KMS-11 (cell line): Measurements from ENCODE around the gene B3GLCT.
"Not testable (repeated sequence)": the region's sequence is repeated elsewhere in the genome, so short reads cannot be mapped to it uniquely, and the experiment has no call there.

Experiments used
- H2AFZ ChIP-seq: fragments of 200-600 bp; sonication (generic); 2 replicates; pipeline ENCODE4 v1.6.1; 2016; ENCODE audit warnings: antibody characterized with exemption, mixed run types, low read depth
- H3K27ac ChIP-seq: fragments of 200-600 bp; sonication (generic); 2 replicates; pipeline ENCODE4 v1.6.1; 2016; ENCODE audit warnings: mild to moderate bottlenecking, mixed run types
- H3K27me3 ChIP-seq: fragments of 200-600 bp; sonication (generic); 2 replicates; pipeline ENCODE4 v1.6.1; 2017; ENCODE audit warnings: mild to moderate bottlenecking, low read depth, mixed run types, moderate library complexity; ENCODE audit not compliant: insufficient read depth
- H3K36me3 ChIP-seq: fragments of 200-600 bp; sonication (generic); 2 replicates; pipeline ENCODE4 v1.6.1; 2017; ENCODE audit warnings: mild to moderate bottlenecking, mixed run types; ENCODE audit not compliant: insufficient read depth
- H3K4me1 ChIP-seq: fragments of 200-600 bp; sonication (generic); 2 replicates; pipeline ENCODE4 v1.6.1; 2016; ENCODE audit warnings: mild to moderate bottlenecking, low read depth, mixed run types; ENCODE audit not compliant: poor library complexity, severe bottlenecking
- H3K4me2 ChIP-seq: fragments of 200-600 bp; sonication (generic); 2 replicates; pipeline ENCODE4 v1.7.0; 2016; ENCODE audit warnings: mild to moderate bottlenecking, mixed run types
- H3K4me3 ChIP-seq: fragments of 200-600 bp; sonication (generic); IDR thresholded peaks from 2 replicates; pipeline ENCODE4 v1.6.1; 2017; ENCODE audit warnings: low read depth, low read length, mixed read lengths; ENCODE audit not compliant: insufficient read depth
- H3K79me2 ChIP-seq: fragments of 200-600 bp; sonication (generic); 2 replicates; pipeline ENCODE4 v1.6.1; 2016; ENCODE audit warnings: low read depth, mixed run types; ENCODE audit not compliant: insufficient read depth
- H3K9ac ChIP-seq: fragments of 200-600 bp; sonication (generic); 2 replicates; pipeline ENCODE4 v1.6.1; 2016; ENCODE audit warnings: mild to moderate bottlenecking, mixed run types
- H4K20me1 ChIP-seq: fragments of 200-600 bp; sonication (generic); 2 replicates; pipeline ENCODE4 v1.6.1; 2016; ENCODE audit warnings: mild to moderate bottlenecking, mixed run types; ENCODE audit not compliant: insufficient read depth
- TF ChIP-seq, protein P1 (sequence below): fragments of 200-600 bp; sonication (generic); conservative IDR thresholded peaks from 2 replicates; pipeline ENCODE4 v1.6.1; 2017; ENCODE audit warnings: low read depth, mild to moderate bottlenecking, antibody characterized with exemption, low read length, moderate library complexity, mixed read lengths

B3GLCT gene

DNA sequence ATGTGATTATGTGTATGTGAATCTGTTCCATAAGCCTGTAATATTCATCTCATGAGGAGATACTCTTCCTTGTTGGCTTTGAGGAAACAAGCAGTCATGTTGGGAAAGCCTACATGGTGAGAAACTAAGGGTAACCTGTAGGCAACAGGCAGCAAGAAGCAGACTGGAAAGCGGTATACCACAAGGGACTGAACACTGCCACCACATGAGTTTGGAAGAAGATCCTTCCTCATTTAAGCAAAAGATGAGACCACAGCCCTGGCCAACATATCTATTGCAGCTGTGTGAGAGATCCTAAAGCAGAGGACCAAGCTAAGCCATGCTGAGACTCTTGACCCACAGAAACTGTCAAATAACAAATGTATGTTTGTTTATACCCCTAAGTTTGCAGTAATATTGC, 134.8 kb downstream of the B3GLCT start:
- no peak overlapping the region for H3K27ac ChIP-seq
- H4K20me1 ChIP-seq, result no peaks in the 10 kb centered on the region
- H3K79me2 ChIP-seq, result no peaks in the 10 kb centered on the region
- no peaks in the 10 kb centered on the region for H3K4me1 ChIP-seq
- no peaks in the 10 kb centered on the region for H3K36me3 ChIP-seq
- no peak overlapping the region for H3K9ac ChIP-seq
- H3K4me3 ChIP-seq, result no peak overlapping the region
- TF ChIP-seq, protein P1, sequence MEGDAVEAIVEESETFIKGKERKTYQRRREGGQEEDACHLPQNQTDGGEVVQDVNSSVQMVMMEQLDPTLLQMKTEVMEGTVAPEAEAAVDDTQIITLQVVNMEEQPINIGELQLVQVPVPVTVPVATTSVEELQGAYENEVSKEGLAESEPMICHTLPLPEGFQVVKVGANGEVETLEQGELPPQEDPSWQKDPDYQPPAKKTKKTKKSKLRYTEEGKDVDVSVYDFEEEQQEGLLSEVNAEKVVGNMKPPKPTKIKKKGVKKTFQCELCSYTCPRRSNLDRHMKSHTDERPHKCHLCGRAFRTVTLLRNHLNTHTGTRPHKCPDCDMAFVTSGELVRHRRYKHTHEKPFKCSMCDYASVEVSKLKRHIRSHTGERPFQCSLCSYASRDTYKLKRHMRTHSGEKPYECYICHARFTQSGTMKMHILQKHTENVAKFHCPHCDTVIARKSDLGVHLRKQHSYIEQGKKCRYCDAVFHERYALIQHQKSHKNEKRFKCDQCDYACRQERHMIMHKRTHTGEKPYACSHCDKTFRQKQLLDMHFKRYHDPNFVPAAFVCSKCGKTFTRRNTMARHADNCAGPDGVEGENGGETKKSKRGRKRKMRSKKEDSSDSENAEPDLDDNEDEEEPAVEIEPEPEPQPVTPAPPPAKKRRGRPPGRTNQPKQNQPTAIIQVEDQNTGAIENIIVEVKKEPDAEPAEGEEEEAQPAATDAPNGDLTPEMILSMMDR, result no peak
- no peak overlapping the region for H2AFZ ChIP-seq
- H3K27me3 ChIP-seq, result no peaks in the 10 kb centered on the region
- no peak overlapping the region for H3K4me2 ChIP-seq

DNA sequence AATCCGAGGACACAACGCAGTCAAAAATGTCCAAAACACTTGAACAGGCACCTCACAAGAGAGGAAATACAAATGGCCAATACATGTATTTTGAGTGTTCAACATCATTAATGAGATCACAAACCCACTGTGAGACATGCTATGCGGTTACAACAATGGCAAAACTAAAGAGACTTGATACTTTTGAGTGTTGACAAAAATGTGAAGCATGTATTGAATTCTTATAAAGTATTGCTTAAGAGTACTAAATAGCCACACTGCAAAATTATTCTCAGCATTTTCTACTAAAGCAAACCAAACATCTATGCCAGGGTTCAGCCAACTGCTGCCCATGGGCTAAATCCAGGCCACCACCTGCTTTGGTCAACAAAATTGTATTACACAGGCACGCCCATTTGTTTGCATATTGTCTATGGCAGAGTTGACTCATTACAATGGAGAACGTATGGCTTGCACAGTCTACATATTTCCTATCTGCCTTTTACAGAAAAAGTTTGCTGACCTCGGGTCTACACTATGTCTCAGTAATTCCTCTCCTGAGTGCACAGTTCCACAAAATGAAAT, 135.3 kb downstream of the B3GLCT start:
- TF ChIP-seq, protein P1, result no peak
- Histone ChIP-seq H3K27me3 (no peaks in the 10 kb centered on the region), H3K4me1 (no peaks in the 10 kb centered on the region), H3K4me3 (no peak overlapping the region), H2AFZ (no peak overlapping the region), H3K4me2 (no peak overlapping the region), H3K79me2 (no peaks in the 10 kb centered on the region), H3K9ac (no peak overlapping the region), H3K36me3 (no peaks in the 10 kb centered on the region), H4K20me1 (no peaks in the 10 kb centered on the region), H3K27ac (no peak overlapping the region)

DNA sequence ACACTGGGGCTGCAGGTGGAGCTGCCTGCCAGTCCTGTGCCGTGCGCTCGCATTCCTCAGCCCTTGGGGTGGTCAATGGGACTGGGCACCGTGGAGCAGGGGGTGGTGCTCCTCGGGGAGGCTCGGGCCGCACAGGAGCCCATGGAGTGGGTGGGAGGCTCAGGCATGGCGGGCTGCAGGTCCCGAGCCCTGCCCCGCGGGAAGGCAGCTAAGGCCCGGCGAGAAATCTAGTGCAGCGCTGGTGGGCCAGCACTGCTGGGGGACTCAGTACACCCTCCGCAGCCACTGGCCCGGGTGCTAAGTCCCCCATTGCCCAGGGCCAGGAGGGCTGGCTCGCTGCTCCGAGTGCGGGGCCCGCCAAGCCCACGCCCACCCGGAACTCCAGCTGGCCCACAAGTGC, 139.8 kb downstream of the B3GLCT start:
- H3K36me3 ChIP-seq, H3K27me3 ChIP-seq, H3K27ac ChIP-seq, H3K4me2 ChIP-seq, H2AFZ ChIP-seq, H3K4me1 ChIP-seq, H3K4me3 ChIP-seq, H3K9ac ChIP-seq, H4K20me1 ChIP-seq, H3K79me2 ChIP-seq: not testable (repeated sequence)

DNA sequence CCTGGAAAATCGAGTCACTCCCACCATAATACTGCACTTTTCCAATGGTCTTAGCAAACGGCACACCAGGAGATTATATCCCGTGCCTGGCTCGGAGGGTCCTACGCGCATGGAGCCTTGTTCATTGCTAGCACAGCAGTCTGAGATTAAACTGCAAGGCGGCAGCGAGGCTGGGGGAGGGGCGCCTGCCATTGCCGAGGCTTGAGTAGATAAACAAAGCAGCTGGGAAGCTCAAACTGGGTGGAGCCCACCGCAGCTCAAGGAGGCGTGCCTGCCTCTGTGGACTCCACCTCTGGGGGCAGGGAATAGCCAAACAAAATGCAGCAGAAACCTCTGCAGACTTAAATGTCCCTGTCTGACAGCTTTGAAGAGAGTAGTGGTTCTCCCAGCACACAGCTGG, 141.1 kb downstream of the B3GLCT start:
- not testable (repeated sequence) for H4K20me1 ChIP-seq, H3K9ac ChIP-seq, H3K27me3 ChIP-seq, H3K79me2 ChIP-seq, H3K27ac ChIP-seq, H3K4me2 ChIP-seq, H3K4me3 ChIP-seq, H3K36me3 ChIP-seq, H2AFZ ChIP-seq, H3K4me1 ChIP-seq

DNA sequence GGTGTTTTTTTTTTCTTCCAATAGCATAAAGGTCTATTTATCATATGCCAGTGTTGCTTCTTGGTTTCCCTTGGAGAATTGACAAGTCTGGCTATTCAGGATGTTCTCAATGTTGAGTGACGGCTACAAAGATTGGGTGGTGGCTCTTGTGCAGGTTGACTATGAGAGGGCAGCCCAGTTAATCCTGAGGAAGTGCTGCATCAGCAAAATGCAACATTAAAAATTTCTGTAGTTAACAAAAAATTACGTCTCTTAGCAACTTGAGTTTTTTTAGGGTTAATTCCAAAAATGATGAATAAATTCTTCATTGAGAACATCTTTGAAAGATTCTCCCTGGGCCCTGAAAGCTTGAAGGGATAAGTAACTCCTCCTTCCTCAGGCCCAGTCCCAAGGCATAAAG, 147.1 kb downstream of the B3GLCT start:
- TF ChIP-seq, protein P1, result no peak
- no peaks in the 10 kb centered on the region for H3K27me3 ChIP-seq
- no peak overlapping the region for H3K27ac ChIP-seq

More for the DNA sequence above, 147.1 kb downstream of the B3GLCT start:
- Histone ChIP-seq H3K9ac (no peak overlapping the region), H3K36me3 (no peaks in the 10 kb centered on the region), H2AFZ (no peak overlapping the region), H3K4me2 (no peak overlapping the region), H3K4me3 (no peak overlapping the region), H4K20me1 (no peaks in the 10 kb centered on the region), H3K79me2 (no peaks in the 10 kb centered on the region), H3K4me1 (no peaks in the 10 kb centered on the region)
